ENCODE results near the gene GPR35. TPM values are rescaled to one million over a fixed set of nuclear protein-coding genes. Genes with fewer than 3 reads are reported as not detected.

Gene GPR35
- total and polyA plus RNA-seq, 10 of the 15 experiments (the other 5 are each of a cell fraction or from before 2014, with no cell fraction given) = 0.14 to 1.6 (median 0.75) TPM; not detected in 3

DNA sequence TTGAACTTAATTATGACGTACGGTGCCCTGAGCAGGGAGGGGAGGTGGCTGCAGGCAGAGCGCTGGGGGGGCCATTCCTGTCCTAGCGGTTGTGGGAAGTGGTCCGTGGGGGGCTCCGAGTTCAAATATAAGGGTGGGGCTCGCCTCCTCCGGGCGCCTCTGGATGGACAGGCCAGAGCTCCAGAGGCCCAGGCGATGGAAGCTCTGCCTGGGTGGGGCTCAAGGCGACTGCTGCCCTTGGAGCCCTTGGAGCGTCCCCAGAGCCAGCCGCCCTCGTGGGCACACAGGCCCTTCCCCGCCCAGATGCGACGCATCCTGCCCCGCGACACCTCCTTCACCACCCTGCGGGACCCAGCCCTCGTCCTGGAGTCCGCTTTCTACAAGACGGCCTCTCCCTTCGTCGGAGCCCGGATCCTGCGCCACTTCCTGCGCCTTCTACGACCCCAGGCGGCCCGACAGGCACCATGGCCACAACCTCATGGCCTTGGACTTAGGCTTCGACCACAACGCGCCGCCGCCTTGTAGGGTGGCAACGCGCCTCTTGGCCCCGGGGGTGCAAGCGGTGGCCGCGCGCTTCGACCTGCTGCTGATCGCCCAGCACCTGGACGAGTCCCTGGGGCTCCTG is 46.9 kb downstream of the GPR35 start (continued):
- TF ChIP-seq, protein P1, sequence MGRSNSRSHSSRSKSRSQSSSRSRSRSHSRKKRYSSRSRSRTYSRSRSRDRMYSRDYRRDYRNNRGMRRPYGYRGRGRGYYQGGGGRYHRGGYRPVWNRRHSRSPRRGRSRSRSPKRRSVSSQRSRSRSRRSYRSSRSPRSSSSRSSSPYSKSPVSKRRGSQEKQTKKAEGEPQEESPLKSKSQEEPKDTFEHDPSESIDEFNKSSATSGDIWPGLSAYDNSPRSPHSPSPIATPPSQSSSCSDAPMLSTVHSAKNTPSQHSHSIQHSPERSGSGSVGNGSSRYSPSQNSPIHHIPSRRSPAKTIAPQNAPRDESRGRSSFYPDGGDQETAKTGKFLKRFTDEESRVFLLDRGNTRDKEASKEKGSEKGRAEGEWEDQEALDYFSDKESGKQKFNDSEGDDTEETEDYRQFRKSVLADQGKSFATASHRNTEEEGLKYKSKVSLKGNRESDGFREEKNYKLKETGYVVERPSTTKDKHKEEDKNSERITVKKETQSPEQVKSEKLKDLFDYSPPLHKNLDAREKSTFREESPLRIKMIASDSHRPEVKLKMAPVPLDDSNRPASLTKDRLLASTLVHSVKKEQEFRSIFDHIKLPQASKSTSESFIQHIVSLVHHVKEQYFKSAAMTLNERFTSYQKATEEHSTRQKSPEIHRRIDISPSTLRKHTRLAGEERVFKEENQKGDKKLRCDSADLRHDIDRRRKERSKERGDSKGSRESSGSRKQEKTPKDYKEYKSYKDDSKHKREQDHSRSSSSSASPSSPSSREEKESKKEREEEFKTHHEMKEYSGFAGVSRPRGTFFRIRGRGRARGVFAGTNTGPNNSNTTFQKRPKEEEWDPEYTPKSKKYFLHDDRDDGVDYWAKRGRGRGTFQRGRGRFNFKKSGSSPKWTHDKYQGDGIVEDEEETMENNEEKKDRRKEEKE (IDR thresholded peaks at IDR 0.05) = no peak

DNA sequence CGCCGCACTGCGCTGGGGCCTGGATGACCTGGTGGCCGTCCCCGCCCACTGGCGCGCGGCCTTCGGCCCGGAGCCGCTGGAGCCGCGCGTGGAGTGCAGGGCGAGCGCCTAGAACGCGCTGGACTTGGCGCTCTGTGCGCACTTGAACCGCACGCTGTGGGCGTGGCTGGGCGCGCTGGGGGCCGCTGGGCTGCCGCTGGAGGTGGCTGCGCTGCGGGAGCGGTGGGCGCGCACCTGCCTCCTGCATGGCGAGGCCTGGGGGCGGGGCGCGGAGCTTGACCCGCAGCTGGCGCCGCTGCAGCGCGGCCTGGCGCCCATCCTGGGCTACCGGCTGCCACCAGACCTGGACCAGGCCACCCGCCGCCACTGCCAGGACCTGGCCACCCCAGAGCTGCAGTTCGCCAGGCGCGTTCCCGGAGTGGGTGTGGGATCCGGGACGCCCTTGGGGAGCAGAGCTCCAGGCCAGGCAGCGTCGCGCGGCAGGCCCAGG is 47.5 kb downstream of the GPR35 start:
- FAIRE-seq = no peak
- CTCF ChIA-PET = no interaction called here
- WGBS (ENCODE audit: insufficient coverage, insufficient replicate concordance, low lambda C conversion rate, missing lambda C conversion rate) = 68% methylated on average over 37 of the region's 55 CpGs
- ATAC-seq = no peak
- Histone ChIP-seq H2AFZ (ENCODE audit: control insufficient read depth, low read depth, low read length) (no peak overlapping the region), H3K4me1 (ENCODE audit: control insufficient read depth, insufficient read depth, low read length) (no peaks in the 10 kb centered on the region), H3K9ac (ENCODE audit: control insufficient read depth, insufficient read depth, low read length) (no peak overlapping the region), H3K27me3 (replicated peaks in 1 of 2; ENCODE audit: control insufficient read depth in 2 of 2, insufficient read depth in 2 of 2, low read length in 1 of 2) (no peaks in the 10 kb centered on the region; a peak in 1 of 4 replicates), H4K20me1 (ENCODE audit: control insufficient read depth, insufficient read depth) (no peaks in the 10 kb centered on the region), H3K27ac (ENCODE audit: control insufficient read depth, insufficient read depth) (no peak overlapping the region), H3K4me2 (ENCODE audit: control insufficient read depth, insufficient read depth) (no peak overlapping the region), H3K36me3 (ENCODE audit: control insufficient read depth in 2 of 2, insufficient read depth in 2 of 2, low read length in 1 of 2) (no peaks in the 10 kb centered on the region), H3K79me2 (ENCODE audit: control insufficient read depth, insufficient read depth, low read length) (no peaks in the 10 kb centered on the region), H3K4me3 (no peak overlapping the region), H3K9me3 (replicated peaks; ENCODE audit: control insufficient read depth, insufficient read depth, low read length) (no peaks in the 10 kb centered on the region; the same call in 2 of the 3 replicates)
- no peak for DNase-seq (ENCODE audit: low read depth, low spot score)
- in situ Hi-C loops (cut with MboI) (no loop called here), intact Hi-C loops (cut with micrococcal nuclease; ENCODE audit: unreplicated experiment) (no loop called here)
- no TSS peak for BruUV-seq (replicated peaks)
- POLR2A ChIA-PET = no interaction called here
- RAD21 ChIA-PET (ENCODE audit: unreplicated experiment) = no interaction called here
- SMC1A ChIA-PET (ENCODE audit: uncharacterized antibody, unreplicated experiment) = no interaction called here
- no peak for TF ChIP-seq JUND (IDR thresholded peaks at IDR 0.05; ENCODE audit: low read depth, low read length)
- TF ChIP-seq, protein P2, sequence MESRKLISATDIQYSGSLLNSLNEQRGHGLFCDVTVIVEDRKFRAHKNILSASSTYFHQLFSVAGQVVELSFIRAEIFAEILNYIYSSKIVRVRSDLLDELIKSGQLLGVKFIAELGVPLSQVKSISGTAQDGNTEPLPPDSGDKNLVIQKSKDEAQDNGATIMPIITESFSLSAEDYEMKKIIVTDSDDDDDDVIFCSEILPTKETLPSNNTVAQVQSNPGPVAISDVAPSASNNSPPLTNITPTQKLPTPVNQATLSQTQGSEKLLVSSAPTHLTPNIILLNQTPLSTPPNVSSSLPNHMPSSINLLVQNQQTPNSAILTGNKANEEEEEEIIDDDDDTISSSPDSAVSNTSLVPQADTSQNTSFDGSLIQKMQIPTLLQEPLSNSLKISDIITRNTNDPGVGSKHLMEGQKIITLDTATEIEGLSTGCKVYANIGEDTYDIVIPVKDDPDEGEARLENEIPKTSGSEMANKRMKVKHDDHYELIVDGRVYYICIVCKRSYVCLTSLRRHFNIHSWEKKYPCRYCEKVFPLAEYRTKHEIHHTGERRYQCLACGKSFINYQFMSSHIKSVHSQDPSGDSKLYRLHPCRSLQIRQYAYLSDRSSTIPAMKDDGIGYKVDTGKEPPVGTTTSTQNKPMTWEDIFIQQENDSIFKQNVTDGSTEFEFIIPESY (IDR thresholded peaks at IDR 0.05) = no peak
- no peak for TF ChIP-seq KLF5 (IDR thresholded peaks at IDR 0.05; ENCODE audit: partially characterized antibody)
- no peak for TF ChIP-seq NR2C1 (IDR thresholded peaks at IDR 0.05)
- TF ChIP-seq CBX3 (IDR thresholded peaks at IDR 0.05; ENCODE audit: borderline replicate concordance, low read depth) = no peak
- no peak for TF ChIP-seq TCF12 (IDR thresholded peaks at IDR 0.05; ENCODE audit: low read depth, low read length)
- TF ChIP-seq, protein P3, sequence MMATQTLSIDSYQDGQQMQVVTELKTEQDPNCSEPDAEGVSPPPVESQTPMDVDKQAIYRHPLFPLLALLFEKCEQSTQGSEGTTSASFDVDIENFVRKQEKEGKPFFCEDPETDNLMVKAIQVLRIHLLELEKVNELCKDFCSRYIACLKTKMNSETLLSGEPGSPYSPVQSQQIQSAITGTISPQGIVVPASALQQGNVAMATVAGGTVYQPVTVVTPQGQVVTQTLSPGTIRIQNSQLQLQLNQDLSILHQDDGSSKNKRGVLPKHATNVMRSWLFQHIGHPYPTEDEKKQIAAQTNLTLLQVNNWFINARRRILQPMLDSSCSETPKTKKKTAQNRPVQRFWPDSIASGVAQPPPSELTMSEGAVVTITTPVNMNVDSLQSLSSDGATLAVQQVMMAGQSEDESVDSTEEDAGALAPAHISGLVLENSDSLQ (IDR thresholded peaks at IDR 0.05) = no peak
- TF ChIP-seq, protein P4, sequence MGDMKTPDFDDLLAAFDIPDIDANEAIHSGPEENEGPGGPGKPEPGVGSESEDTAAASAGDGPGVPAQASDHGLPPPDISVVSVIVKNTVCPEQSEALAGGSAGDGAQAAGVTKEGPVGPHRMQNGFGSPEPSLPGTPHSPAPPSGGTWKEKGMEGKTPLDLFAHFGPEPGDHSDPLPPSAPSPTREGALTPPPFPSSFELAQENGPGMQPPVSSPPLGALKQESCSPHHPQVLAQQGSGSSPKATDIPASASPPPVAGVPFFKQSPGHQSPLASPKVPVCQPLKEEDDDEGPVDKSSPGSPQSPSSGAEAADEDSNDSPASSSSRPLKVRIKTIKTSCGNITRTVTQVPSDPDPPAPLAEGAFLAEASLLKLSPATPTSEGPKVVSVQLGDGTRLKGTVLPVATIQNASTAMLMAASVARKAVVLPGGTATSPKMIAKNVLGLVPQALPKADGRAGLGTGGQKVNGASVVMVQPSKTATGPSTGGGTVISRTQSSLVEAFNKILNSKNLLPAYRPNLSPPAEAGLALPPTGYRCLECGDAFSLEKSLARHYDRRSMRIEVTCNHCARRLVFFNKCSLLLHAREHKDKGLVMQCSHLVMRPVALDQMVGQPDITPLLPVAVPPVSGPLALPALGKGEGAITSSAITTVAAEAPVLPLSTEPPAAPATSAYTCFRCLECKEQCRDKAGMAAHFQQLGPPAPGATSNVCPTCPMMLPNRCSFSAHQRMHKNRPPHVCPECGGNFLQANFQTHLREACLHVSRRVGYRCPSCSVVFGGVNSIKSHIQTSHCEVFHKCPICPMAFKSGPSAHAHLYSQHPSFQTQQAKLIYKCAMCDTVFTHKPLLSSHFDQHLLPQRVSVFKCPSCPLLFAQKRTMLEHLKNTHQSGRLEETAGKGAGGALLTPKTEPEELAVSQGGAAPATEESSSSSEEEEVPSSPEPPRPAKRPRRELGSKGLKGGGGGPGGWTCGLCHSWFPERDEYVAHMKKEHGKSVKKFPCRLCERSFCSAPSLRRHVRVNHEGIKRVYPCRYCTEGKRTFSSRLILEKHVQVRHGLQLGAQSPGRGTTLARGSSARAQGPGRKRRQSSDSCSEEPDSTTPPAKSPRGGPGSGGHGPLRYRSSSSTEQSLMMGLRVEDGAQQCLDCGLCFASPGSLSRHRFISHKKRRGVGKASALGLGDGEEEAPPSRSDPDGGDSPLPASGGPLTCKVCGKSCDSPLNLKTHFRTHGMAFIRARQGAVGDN (IDR thresholded peaks at IDR 0.05) = no peak
- no peak for TF ChIP-seq EGR1 (IDR thresholded peaks at IDR 0.05; ENCODE audit: borderline replicate concordance in 1 of 2, low read depth in 2 of 2, low read length in 2 of 2)
- no peak for TF ChIP-seq LARP7 (IDR thresholded peaks at IDR 0.05)

Data from GM12878 (cell line).